CD14-positive monocyte (primary cell): ENCODE data around the gene SUSD4. TPM values are rescaled to one million over a fixed set of nuclear protein-coding genes. Genes with fewer than 3 reads are reported as not detected.

ENCODE experiments used
- DNase-seq, 3 donors: peaks; one replicate each; pipeline ENCODE4 v3.0.0-alpha.2; 2011 to 2022
- H2AFZ ChIP-seq: 2 replicates; pipeline ENCODE4 v1.6.0; 2012; ENCODE audit warnings: mild to moderate bottlenecking, low read depth, low read length, inconsistent platforms; ENCODE audit not compliant: insufficient read depth, poor library complexity, severe bottlenecking
- H3K27ac ChIP-seq, 2 donors: 1 replicate in 1 of 2; 2 replicates in 1 of 2; pipeline ENCODE4 v1.5.1; 2012 to 2013; ENCODE audit warnings: low read length in 2 of 2, control low read depth in 1 of 2, inconsistent platforms in 1 of 2, low read depth in 1 of 2, mild to moderate bottlenecking in 1 of 2
- H3K27me3 ChIP-seq, 2 donors: one replicate each; pipeline versions ENCODE4 v1.6.0 to v1.6.1; 2011 to 2013; ENCODE audit warnings: low read length in 2 of 2; ENCODE audit not compliant: control insufficient read depth in 2 of 2, insufficient read depth in 2 of 2
- H3K36me3 ChIP-seq, 2 donors: replicated peaks in 1 of 2; 1 replicate in 1 of 2; 2 replicates in 1 of 2; pipeline versions ENCODE4 v1.5.1 to v1.6.1; 2012 to 2013; ENCODE audit warnings: low read length in 2 of 2, control low read depth in 1 of 2, inconsistent platforms in 1 of 2, mild to moderate bottlenecking in 1 of 2; ENCODE audit not compliant: insufficient read depth in 2 of 2, control insufficient read depth in 1 of 2
- H3K4me1 ChIP-seq, 2 donors: 1 replicate in 1 of 2; 2 replicates in 1 of 2; pipeline versions ENCODE4 v1.5.1 to v1.6.1; 2012 to 2013; ENCODE audit warnings: low read length in 2 of 2, control low read depth in 1 of 2, inconsistent platforms in 1 of 2, mild to moderate bottlenecking in 1 of 2, moderate library complexity in 1 of 2; ENCODE audit not compliant: insufficient read depth in 2 of 2, control insufficient read depth in 1 of 2
- H3K4me2 ChIP-seq: replicated peaks from 2 replicates; pipeline ENCODE3; 2012; ENCODE audit warnings: low read length, moderate library complexity, mild to moderate bottlenecking; ENCODE audit not compliant: poor library complexity, severe bottlenecking; ENCODE audit errors: extremely low read depth
- H3K4me3 ChIP-seq, 3 experiments: fragments of 200-600 bp in 1 of 3; sonication (generic) in 1 of 3; replicated peaks in 1 of 3; 1 replicate in 2 of 3; 2 replicates in 1 of 3; pipeline ENCODE4 v1.5.1; 2011 to 2013; ENCODE audit warnings: low read length in 3 of 3, mild to moderate bottlenecking in 3 of 3, control low read depth in 2 of 3, low read depth in 2 of 3, inconsistent platforms in 1 of 3, moderate library complexity in 1 of 3
- H3K79me2 ChIP-seq: 2 replicates; pipeline ENCODE4 v1.6.0; 2012; ENCODE audit warnings: mild to moderate bottlenecking, control low read depth, inconsistent platforms, low read length, moderate library complexity; ENCODE audit not compliant: insufficient read depth
- H3K9ac ChIP-seq: 2 replicates; pipeline ENCODE4 v1.6.0; 2017; ENCODE audit warnings: low read length, mild to moderate bottlenecking; ENCODE audit not compliant: insufficient read depth, poor library complexity, severe bottlenecking
- H3K9me3 ChIP-seq, 2 donors: replicated peaks in 1 of 2; 1 replicate in 1 of 2; 2 replicates in 1 of 2; pipeline versions ENCODE4 v1.5.1 to v1.6.1; 2012 to 2013; ENCODE audit warnings: low read length in 2 of 2, control low read depth in 1 of 2; ENCODE audit not compliant: control insufficient read depth in 1 of 2, insufficient read depth in 1 of 2
- H4K20me1 ChIP-seq: 2 replicates; pipeline ENCODE4 v1.6.0; 2012; ENCODE audit warnings: mild to moderate bottlenecking, low read length, control low read depth, moderate library complexity; ENCODE audit not compliant: insufficient read depth
- H3K27ac Mint-ChIP-seq, 7 donors: one replicate each; pipeline ENCODE4 v1.8.0; 2020; ENCODE audit warnings: mild to moderate bottlenecking in 7 of 7, mixed read lengths in 7 of 7, moderate library complexity in 6 of 7, inconsistent platforms in 2 of 7
- H3K27me3 Mint-ChIP-seq, 3 donors: one replicate each; pipeline ENCODE4 v1.8.0; 2021 to 2022; ENCODE audit warnings: low read depth in 3 of 3, mild to moderate bottlenecking in 3 of 3, mixed read lengths in 3 of 3, moderate library complexity in 3 of 3, inconsistent platforms in 1 of 3
- H3K36me3 Mint-ChIP-seq, 2 donors: one replicate each; pipeline ENCODE4 v1.8.0; 2020; ENCODE audit warnings: mixed read lengths in 2 of 2, inconsistent platforms in 1 of 2, mild to moderate bottlenecking in 1 of 2
- H3K4me1 Mint-ChIP-seq: one replicate; pipeline ENCODE4 v1.8.0; 2020; ENCODE audit warnings: mild to moderate bottlenecking, mixed read lengths
- H3K4me3 Mint-ChIP-seq, 2 donors: one replicate each; pipeline ENCODE4 v1.8.0; 2020; ENCODE audit warnings: mild to moderate bottlenecking in 2 of 2, mixed read lengths in 2 of 2, moderate library complexity in 1 of 2
- H3K9me3 Mint-ChIP-seq, 7 donors: one replicate each; pipeline ENCODE4 v1.8.0; 2020 to 2022; ENCODE audit warnings: mixed read lengths in 7 of 7, mild to moderate bottlenecking in 6 of 7, moderate library complexity in 6 of 7, inconsistent platforms in 2 of 7
- WGBS: methylation state at CpG from one replicate; pipeline ENCODE4 v1.1.5; 2013; ENCODE audit warnings: missing lambda C conversion rate; ENCODE audit not compliant: insufficient coverage; 5-methylcytosine and 5-hydroxymethylcytosine counted together
- intact Hi-C, 2 donors: fragments of 100-400 bp; cut with micrococcal nuclease; formaldehyde crosslinking; loops; one replicate each; pipeline versions ENCODE4 v1.15.0 to v1.15.1; 2023
- polyA plus RNA-seq, 3 donors: library from polyadenylated mRNA; depleted of rRNA in 1 of 3; unstranded in 2 of 3; stranded (reverse) in 1 of 3; fragments of 300-500 nt in 2 of 3; fragments of >200 nt in 1 of 3; fragmentation: Illumina TruSeq in 2 of 3; gene quantifications; 1 replicate in 2 of 3; 2 replicates in 1 of 3; pipeline ENCODE4 v1.2.3, GENCODE V29; 2012 to 2021
- TF ChIP-seq, protein P1 (sequence below): fragments of 200-600 bp; IDR thresholded peaks from one replicate; pipeline ENCODE4 v1.8.0; 2022; ENCODE audit warnings: antibody characterized with exemption, mild to moderate bottlenecking

The SUSD4 gene
- polyA plus RNA-seq, 3 donors, result 0.34 to 0.92 (median 0.50) TPM

DNA sequence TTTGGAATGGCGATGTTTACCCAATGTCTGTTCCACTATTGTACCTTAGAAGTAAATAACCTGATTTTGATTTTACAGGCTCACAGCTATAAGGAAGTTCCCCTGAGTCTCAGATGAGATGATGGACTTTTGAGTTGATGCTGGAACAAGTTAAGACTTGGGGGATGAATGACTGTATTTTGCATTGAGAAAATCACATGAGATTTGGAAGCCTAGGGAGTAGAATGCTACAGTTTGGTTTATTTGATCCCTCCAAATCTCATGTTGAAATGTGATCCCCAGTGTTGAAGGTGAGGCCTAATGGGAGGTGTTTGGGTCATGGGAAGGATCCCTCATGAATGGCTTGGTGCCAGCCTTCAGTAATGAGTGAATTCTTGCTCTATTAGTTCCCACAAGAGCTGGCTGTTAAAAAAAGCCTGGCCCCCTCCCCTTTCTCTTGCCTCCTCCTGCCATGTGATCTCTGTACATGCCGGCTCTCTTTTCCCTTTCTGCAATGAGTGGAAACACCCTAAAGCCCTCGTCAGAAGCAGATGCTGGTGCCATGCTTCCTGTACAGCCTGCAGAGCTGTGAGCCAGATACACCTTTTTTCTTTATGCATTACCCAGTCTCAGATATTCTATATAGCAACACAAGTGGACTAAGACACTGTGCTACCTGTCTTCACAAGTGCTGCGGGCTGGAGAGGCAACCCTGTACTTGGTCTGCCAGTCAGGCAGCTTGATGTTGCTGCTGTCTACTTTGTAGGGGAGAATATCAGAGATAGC lies 143.9 kb downstream of the SUSD4 start:
- Histone ChIP-seq H3K9me3 (peaks cover 0 to 11% of the 10 kb centered on the region in 2 donors), H3K4me1 (no peaks in the 10 kb centered on the region), H3K9ac (no peak overlapping the region), H2AFZ (no peak overlapping the region), H3K36me3 (no peaks in the 10 kb centered on the region), H3K79me2 (no peaks in the 10 kb centered on the region), H3K4me2 (no peak overlapping the region), H3K27me3 (no peaks in the 10 kb centered on the region), H3K4me3 (no peak overlapping the region), H4K20me1 (no peaks in the 10 kb centered on the region), H3K27ac (no peak overlapping the region)
- H3K27ac Mint-ChIP-seq, result no peak overlapping the region
- TF ChIP-seq, protein P1, sequence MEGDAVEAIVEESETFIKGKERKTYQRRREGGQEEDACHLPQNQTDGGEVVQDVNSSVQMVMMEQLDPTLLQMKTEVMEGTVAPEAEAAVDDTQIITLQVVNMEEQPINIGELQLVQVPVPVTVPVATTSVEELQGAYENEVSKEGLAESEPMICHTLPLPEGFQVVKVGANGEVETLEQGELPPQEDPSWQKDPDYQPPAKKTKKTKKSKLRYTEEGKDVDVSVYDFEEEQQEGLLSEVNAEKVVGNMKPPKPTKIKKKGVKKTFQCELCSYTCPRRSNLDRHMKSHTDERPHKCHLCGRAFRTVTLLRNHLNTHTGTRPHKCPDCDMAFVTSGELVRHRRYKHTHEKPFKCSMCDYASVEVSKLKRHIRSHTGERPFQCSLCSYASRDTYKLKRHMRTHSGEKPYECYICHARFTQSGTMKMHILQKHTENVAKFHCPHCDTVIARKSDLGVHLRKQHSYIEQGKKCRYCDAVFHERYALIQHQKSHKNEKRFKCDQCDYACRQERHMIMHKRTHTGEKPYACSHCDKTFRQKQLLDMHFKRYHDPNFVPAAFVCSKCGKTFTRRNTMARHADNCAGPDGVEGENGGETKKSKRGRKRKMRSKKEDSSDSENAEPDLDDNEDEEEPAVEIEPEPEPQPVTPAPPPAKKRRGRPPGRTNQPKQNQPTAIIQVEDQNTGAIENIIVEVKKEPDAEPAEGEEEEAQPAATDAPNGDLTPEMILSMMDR, result no peak
- H3K4me3 Mint-ChIP-seq, result no peak overlapping the region
- H3K36me3 Mint-ChIP-seq, result no peaks in the 10 kb centered on the region
- peaks cover 3 to 9% (median 6%) of the 10 kb centered on the region in 3 donors for H3K27me3 Mint-ChIP-seq
- no CpG with 5 or more reads among the region's 4 CpGs for WGBS
- peaks cover 13 to 16% (median 15%) of the 10 kb centered on the region in 7 donors for H3K9me3 Mint-ChIP-seq
- peaks cover 4% of the 10 kb centered on the region for H3K4me1 Mint-ChIP-seq
- intact Hi-C loops, result no loop called here
- no peak for DNase-seq

DNA sequence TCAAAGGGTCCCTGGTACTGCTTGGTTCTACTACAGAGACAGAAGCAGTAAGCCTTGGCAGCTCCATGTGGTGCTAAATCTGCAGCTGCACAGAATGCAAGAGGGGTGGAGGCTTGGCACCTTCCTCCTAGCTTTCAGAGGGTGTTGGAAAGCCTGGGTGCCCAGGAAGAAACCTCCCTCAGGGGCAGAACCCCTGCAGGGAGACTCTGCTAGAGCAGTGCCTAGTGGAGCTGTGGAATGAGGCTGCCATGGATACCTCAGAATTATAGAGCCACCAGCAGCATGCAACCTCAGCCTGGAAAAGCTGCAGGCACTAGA lies 144.7 kb downstream of the SUSD4 start:
- H3K27ac ChIP-seq, result no peak overlapping the region
- Mint-ChIP-seq H3K4me1 (peaks cover 2% of the 10 kb centered on the region), H3K4me3 (no peak overlapping the region), H3K27me3 (peaks cover 0 to 8% (median 4%) of the 10 kb centered on the region in 3 donors), H3K27ac (no peak overlapping the region), H3K36me3 (no peaks in the 10 kb centered on the region), H3K9me3 (peaks cover 13 to 17% (median 15%) of the 10 kb centered on the region in 7 donors)
- TF ChIP-seq, protein P1, result no peak
- H4K20me1 ChIP-seq, result no peaks in the 10 kb centered on the region
- intact Hi-C loops, result no loop called here
- H3K9ac ChIP-seq, result no peak overlapping the region
- H3K4me2 ChIP-seq, result no peak overlapping the region
- no peak overlapping the region for H3K4me3 ChIP-seq
- no peak overlapping the region for H2AFZ ChIP-seq
- no peaks in the 10 kb centered on the region for H3K79me2 ChIP-seq
- H3K36me3 ChIP-seq, result no peaks in the 10 kb centered on the region
- H3K9me3 ChIP-seq, result peaks cover 0 to 11% of the 10 kb centered on the region in 2 donors
- no peaks in the 10 kb centered on the region for H3K27me3 ChIP-seq
- no peaks in the 10 kb centered on the region for H3K4me1 ChIP-seq
- no peak for DNase-seq
